Ovary (tissue), 9 donors: Measurements from ENCODE around the gene PGLYRP2. TPM values are rescaled to one million over a fixed set of nuclear protein-coding genes. Genes with fewer than 3 reads are reported as not detected.
"Not testable (repeated sequence)": the region's sequence is repeated elsewhere in the genome, so short reads cannot be mapped to it uniquely, and the experiment has no call there.

Experiments used
- DNase-seq, 5 donors: peaks; one replicate each; pipeline ENCODE4 v3.0.0-alpha.2; 2019 to 2020
- H3K27ac ChIP-seq, 2 donors: fragments of 200-600 bp; one replicate each; pipeline versions ENCODE4 v1.5.1 to v1.8.0; 2019 to 2022
- H3K27me3 ChIP-seq: fragments of 200-600 bp; one replicate; pipeline ENCODE4 v1.8.0; 2022
- H3K36me3 ChIP-seq: fragments of 200-600 bp; sonication (generic); one replicate; pipeline ENCODE4 v1.5.1; 2019
- H3K4me1 ChIP-seq: one replicate; pipeline ENCODE4 v1.8.1; 2013; ENCODE audit warnings: mild to moderate bottlenecking, moderate library complexity; ENCODE audit not compliant: insufficient read depth
- H3K4me3 ChIP-seq: fragments of 200-600 bp; sonication (generic); one replicate; pipeline ENCODE4 v1.5.1; 2017
- H3K9me3 ChIP-seq, 2 donors: fragments of 200-600 bp in 1 of 2; sonication (generic) in 1 of 2; one replicate each; pipeline versions ENCODE4 v1.5.1 to v1.8.1; 2013 to 2019; ENCODE audit warnings: mild to moderate bottlenecking in 1 of 2, moderate library complexity in 1 of 2
- EP300 ChIP-seq: sonication (generic); formaldehyde crosslinking; IDR thresholded peaks from one replicate; pipeline ENCODE4 v1.6.1; 2017; ENCODE audit warnings: antibody characterized with exemption
- POLR2A ChIP-seq: fragments of 450-650 bp; IDR thresholded peaks from one replicate; pipeline ENCODE4 v1.6.1; 2017; ENCODE audit warnings: antibody characterized with exemption, mild to moderate bottlenecking, moderate library complexity
- WGBS, 3 donors: extraction: QIAGEN DNeasy Blood & Tissue Kit in 1 of 3; methylation state at CpG; one replicate each; pipeline versions ENCODE4 v1.1.5 to v1.1.7; 2013 to 2017; 5-methylcytosine and 5-hydroxymethylcytosine counted together
- intact Hi-C, 4 donors: fragments of 100-400 bp; cut with DNase I; formaldehyde crosslinking; loops; one replicate each; pipeline versions ENCODE4 v1.11.0 to v1.15.1; 2022 to 2023
- polyA plus RNA-seq, 2 donors: library from polyadenylated mRNA; stranded (reverse); fragments of 200-250 nt in 1 of 2; fragments of 350-450 nt in 1 of 2; fragmentation: Illumina TruSeq in 1 of 2; extraction: RNeasy Lipid Tissue Mini Kit (QIAGEN cat#74804) in 1 of 2; gene quantifications; one replicate each; pipeline ENCODE4 v1.2.3, GENCODE V29; 2013 to 2014
- total RNA-seq, 7 donors: library from RNA; depleted of rRNA in 2 of 7; stranded (reverse); fragments of >200 nt in 2 of 7; fragmentation: NEBNext Ultra II Directional in 3 of 7; extraction: Animal tissue kit (Norgen Biotek cat#: 25700) in 3 of 7; gene quantifications; one replicate each; pipeline versions ENCODE4 v1.1.0 to v1.2.4, GENCODE V29; 2016 to 2023
- TF ChIP-seq, protein P1 (sequence below), 3 donors: fragments of 450-650 bp in 2 of 3; fragments of 200-600 bp in 1 of 3; IDR thresholded peaks; one replicate each; pipeline versions ENCODE4 v1.5.1 to v1.8.0; 2016 to 2022; ENCODE audit warnings: antibody characterized with exemption in 3 of 3, mild to moderate bottlenecking in 1 of 3
- donor health status: DM: no; HTN: no; CAD: no; lungs with moderate emphysema.
- donor health status: DM: no; HTN: no; CAD: no.
- donor health status: Bipolar disorder and iron deficiency.
- donor health status: DM: yes; HTN: yes; CAD: no.
- donor health status: DM: no; HTN: no; CAD: no.
- donor health status: DM: yes; HTN: yes; CAD: no.

PGLYRP2 gene
- total and polyA plus RNA-seq, 9 donors: 0.28 TPM; not detected in 8

DNA sequence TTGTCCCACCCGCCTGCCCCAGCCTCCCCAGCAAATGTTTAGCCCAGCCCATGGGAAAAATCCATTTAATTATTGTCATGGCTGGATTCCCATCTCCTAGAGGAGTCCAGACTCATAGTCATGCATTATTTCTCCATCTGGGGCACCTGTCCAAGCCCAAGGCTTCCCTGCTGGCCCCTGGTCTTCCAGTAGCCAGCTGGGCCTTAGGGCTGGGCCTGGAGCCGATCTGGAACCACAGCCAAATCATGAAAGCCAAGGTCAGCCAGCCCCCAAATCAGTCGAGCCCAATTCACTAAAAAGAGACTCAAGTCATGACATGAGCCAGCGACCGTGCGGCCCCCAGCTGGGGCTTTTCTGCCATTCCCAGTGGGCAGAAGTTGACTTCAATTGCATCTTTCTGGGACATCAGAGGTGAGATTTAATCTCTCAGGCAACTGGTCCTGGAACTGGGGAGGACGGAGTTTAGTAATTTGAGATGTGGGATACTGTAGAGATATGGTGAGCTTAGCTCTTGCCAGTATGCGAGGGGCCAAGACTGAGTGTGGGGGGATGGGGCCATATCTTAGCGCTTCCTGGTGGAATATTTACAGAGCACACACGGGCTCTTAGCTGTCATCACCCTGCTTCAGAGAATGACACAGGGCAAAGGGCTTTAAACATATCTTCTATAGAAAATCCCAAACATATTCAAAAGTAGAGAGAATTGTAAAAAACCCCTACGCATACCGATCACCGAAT lies 9.4 kb upstream of the PGLYRP2 start:
- TF ChIP-seq, protein P1, sequence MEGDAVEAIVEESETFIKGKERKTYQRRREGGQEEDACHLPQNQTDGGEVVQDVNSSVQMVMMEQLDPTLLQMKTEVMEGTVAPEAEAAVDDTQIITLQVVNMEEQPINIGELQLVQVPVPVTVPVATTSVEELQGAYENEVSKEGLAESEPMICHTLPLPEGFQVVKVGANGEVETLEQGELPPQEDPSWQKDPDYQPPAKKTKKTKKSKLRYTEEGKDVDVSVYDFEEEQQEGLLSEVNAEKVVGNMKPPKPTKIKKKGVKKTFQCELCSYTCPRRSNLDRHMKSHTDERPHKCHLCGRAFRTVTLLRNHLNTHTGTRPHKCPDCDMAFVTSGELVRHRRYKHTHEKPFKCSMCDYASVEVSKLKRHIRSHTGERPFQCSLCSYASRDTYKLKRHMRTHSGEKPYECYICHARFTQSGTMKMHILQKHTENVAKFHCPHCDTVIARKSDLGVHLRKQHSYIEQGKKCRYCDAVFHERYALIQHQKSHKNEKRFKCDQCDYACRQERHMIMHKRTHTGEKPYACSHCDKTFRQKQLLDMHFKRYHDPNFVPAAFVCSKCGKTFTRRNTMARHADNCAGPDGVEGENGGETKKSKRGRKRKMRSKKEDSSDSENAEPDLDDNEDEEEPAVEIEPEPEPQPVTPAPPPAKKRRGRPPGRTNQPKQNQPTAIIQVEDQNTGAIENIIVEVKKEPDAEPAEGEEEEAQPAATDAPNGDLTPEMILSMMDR (IDR thresholded peaks at IDR 0.05): no peak
- TF ChIP-seq EP300 (no peak), POLR2A (no peak)
- intact Hi-C loops: no loop called here
- WGBS, 3 donors: 46 to 54% (median 50%) methylated on average over 13 of the region's 13 CpGs
- no peaks in the 10 kb centered on the region for H3K36me3 ChIP-seq
- H3K27me3 ChIP-seq: no peaks in the 10 kb centered on the region
- no peaks in the 10 kb centered on the region for H3K4me1 ChIP-seq
- no peak for DNase-seq
- H3K9me3 ChIP-seq: no peaks in the 10 kb centered on the region
- no peak overlapping the region for H3K4me3 ChIP-seq
- no peak overlapping the region for H3K27ac ChIP-seq

- Histone ChIP-seq H3K36me3 (no peaks in the 10 kb centered on the region), H3K9me3 (no peaks in the 10 kb centered on the region), H3K4me1 (no peaks in the 10 kb centered on the region), H3K4me3 (no peak overlapping the region), H3K27ac (no peak overlapping the region), H3K27me3 (no peaks in the 10 kb centered on the region)
- TF ChIP-seq, protein P1 (IDR thresholded peaks at IDR 0.05): no peak
- TF ChIP-seq EP300 (no peak), POLR2A (no peak)
- intact Hi-C loops: no loop called here
- 81 to 88% (median 82%) methylated on average over 4 of the region's 4 CpGs for WGBS, 3 donors
- DNase-seq: no peak
These were observed 7.7 kb upstream of the PGLYRP2 start for GRCh38 chr19:15487038-15487437.

DNA sequence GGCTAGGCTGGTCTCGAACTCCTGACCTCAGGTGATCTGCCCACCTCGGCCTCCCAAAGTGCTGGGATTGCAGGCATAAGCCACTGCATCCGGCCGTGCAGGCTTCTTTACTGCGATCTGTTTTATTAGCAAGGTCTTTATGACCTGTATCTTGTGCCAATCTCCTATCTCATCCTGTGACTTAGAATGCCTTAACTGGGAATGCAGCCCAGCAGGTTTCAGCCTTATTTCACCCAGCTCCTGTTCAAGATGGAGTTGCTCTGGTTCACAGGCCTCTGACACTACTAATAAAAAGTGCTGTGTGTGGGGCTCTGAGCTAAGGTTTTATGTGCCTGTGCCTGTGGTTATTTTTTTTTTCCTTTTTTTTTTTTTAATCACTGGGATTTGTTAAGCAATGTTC lies 6.5 kb upstream of the PGLYRP2 start:
- H3K27ac ChIP-seq, DNase-seq, H3K36me3 ChIP-seq, H3K27me3 ChIP-seq, H3K9me3 ChIP-seq, intact Hi-C loops, H3K4me1 ChIP-seq, H3K4me3 ChIP-seq: not testable (repeated sequence)
- 72 to 84% (median 82%) methylated on average over 5 of the region's 5 CpGs for WGBS, 3 donors

GRCh38 chr19:15480996-15481395 lies 1.7 kb upstream of the PGLYRP2 start:
- intact Hi-C loops, H3K36me3 ChIP-seq, H3K4me3 ChIP-seq, H3K27ac ChIP-seq, H3K4me1 ChIP-seq, H3K27me3 ChIP-seq, DNase-seq, H3K9me3 ChIP-seq: not testable (repeated sequence)
- 87 to 88% (median 88%) methylated on average over 7 of the region's 7 CpGs for WGBS, 3 donors

- H3K4me1 ChIP-seq: no peaks in the 10 kb centered on the region
- no peak overlapping the region for H3K27ac ChIP-seq
- H3K9me3 ChIP-seq: no peaks in the 10 kb centered on the region
- WGBS, 3 donors: 68 to 84% (median 81%) methylated on average over 4 to 5 of the region's 5 CpGs
- TF ChIP-seq, protein P1 (IDR thresholded peaks at IDR 0.05): no peak
- TF ChIP-seq POLR2A (no peak), EP300 (no peak)
- no peaks in the 10 kb centered on the region for H3K36me3 ChIP-seq
- intact Hi-C loops: no loop called here
- H3K4me3 ChIP-seq: no peak overlapping the region
- no peak for DNase-seq
- no peaks in the 10 kb centered on the region for H3K27me3 ChIP-seq
These were observed 3.0 kb downstream of the PGLYRP2 start for GRCh38 chr19:15476325-15476724.
